K562 (cell line): Measurements from ENCODE around the gene CNKSR1. TPM values are rescaled to one million over a fixed set of nuclear protein-coding genes. Genes with fewer than 3 reads are reported as not detected.

ENCODE experiments used
- ARID4B ChIP-seq: sonication (generic); formaldehyde crosslinking; IDR thresholded peaks from 2 replicates; pipeline ENCODE4 v1.8.0; 2022; ENCODE audit warnings: mild to moderate bottlenecking, missing genetic modification reagents
- MCM7 ChIP-seq, 2 experiments: fragments of 450-650 bp; IDR thresholded peaks; 2 replicates each; pipeline ENCODE4 v1.6.1; 2016 to 2018
- MGA ChIP-seq: fragments of 450-650 bp; IDR thresholded peaks from 2 replicates; pipeline ENCODE4 v1.6.1; 2016; ENCODE audit warnings: mild to moderate bottlenecking, moderate library complexity
- NFE2L1 ChIP-seq: fragments of 450-650 bp; IDR thresholded peaks from 2 replicates; pipeline ENCODE4 v1.6.1; 2016; ENCODE audit warnings: missing genetic modification characterization, low read depth, mild to moderate bottlenecking, missing compliant biosample characterization, moderate library complexity, borderline replicate concordance
- RAD51 ChIP-seq: fragments of 450-650 bp; IDR thresholded peaks from 2 replicates; pipeline ENCODE4 v1.7.1; 2016; ENCODE audit warnings: low read depth, mild to moderate bottlenecking, borderline replicate concordance
- RBM15 ChIP-seq: fragments of 200-400 bp; formaldehyde crosslinking; IDR thresholded peaks from 2 replicates; pipeline ENCODE4 v1.6.1; 2018; ENCODE audit warnings: mild to moderate bottlenecking, low read length, moderate library complexity; ENCODE audit not compliant: insufficient read depth
- RBM22 ChIP-seq: fragments of 200-400 bp; formaldehyde crosslinking; IDR thresholded peaks from 2 replicates; pipeline ENCODE4 v1.6.1; 2018; ENCODE audit warnings: low read length, low read depth; ENCODE audit not compliant: poor library complexity, severe bottlenecking
- ZBED1 ChIP-seq: IDR thresholded peaks from 2 replicates; pipeline ENCODE4 v1.6.1; 2014
- polyA plus RNA-seq, 8 experiments: library from polyadenylated mRNA; depleted of rRNA in 4 of 8; stranded (reverse) in 5 of 8; unstranded in 3 of 8; fragments of >200 nt; fragmentation: Nextera tagmentation in 2 of 8; fragmentation: Illumina TruSeq in 1 of 8; extraction: Ambion mirVana in 2 of 8; extraction: Trizol in 1 of 8; gene quantifications; 2 replicates each; pipeline versions ENCODE4 v1.2.1 to v1.2.3, GENCODE V29; 2011 to 2014; ENCODE audit warnings: inconsistent platforms in 1 of 8, missing spikeins in 1 of 8
- total RNA-seq, 7 experiments: library from RNA; depleted of rRNA in 6 of 7; stranded (reverse); fragments of >200 nt in 6 of 7; fragmentation: Illumina TruSeq in 2 of 7; extraction: Trizol in 2 of 7; gene quantifications; 2 replicates each; pipeline versions ENCODE4 v1.2.1 to v1.2.3, GENCODE V29; 2011 to 2021; ENCODE audit warnings: low replicate concordance in 1 of 7

The CNKSR1 gene
- total and polyA plus RNA-seq, 9 of the 15 experiments (the other 6 are each of a cell fraction or from before 2014, with no cell fraction given): 0.03 to 2.8 (median 1.1) TPM

- no peak for TF ChIP-seq ARID4B (CRISPR knock-in tag)
- no peak for TF ChIP-seq MCM7 (IDR thresholded peaks at IDR 0.05)
- TF ChIP-seq RBM15: no peak
- TF ChIP-seq RAD51: no peak
- TF ChIP-seq NFE2L1 (tag): no peak
- TF ChIP-seq ZBED1: no peak
- no peak for TF ChIP-seq RBM22
- TF ChIP-seq MGA: no peak
Observed at GRCh38 chr1:26145041-26145959, 32.0 kb upstream of the CNKSR1 start (continued).
